Natural killer cell (primary cell): ENCODE results near the gene RAB9B. TPM values are rescaled to one million over a fixed set of nuclear protein-coding genes. Genes with fewer than 3 reads are reported as not detected.
"Not testable (repeated sequence)": the region's sequence is repeated elsewhere in the genome, so short reads cannot be mapped to it uniquely, and the experiment has no call there.

Experiments
- ATAC-seq, 3 donors: fragments of 150-1000 bp in 2 of 3; fragments of 200-7000 bp in 1 of 3; cut with Tn5 transposase; 1 replicate in 1 of 3; 2 replicates in 2 of 3; pipeline ENCODE4 v1.10.0; 2021; ENCODE audit warnings: mild to moderate bottlenecking in 2 of 3, moderate library complexity in 2 of 3
- DNase-seq, 2 donors: peaks; one replicate each; pipeline versions ENCODE4 v3.0.0 to v3.0.0-alpha.2; 2013 to 2021; ENCODE audit warnings: mixed read lengths in 1 of 2
- H3K27ac ChIP-seq: one replicate; pipeline ENCODE4 v1.5.1; 2013; ENCODE audit warnings: mild to moderate bottlenecking, low read length
- H3K27me3 ChIP-seq: one replicate; pipeline ENCODE4 v1.6.1; 2013; ENCODE audit warnings: low read length; ENCODE audit not compliant: control insufficient read depth, insufficient read depth
- H3K36me3 ChIP-seq: one replicate; pipeline ENCODE4 v1.6.1; 2013; ENCODE audit warnings: low read length; ENCODE audit not compliant: control insufficient read depth, insufficient read depth
- H3K4me1 ChIP-seq: one replicate; pipeline ENCODE4 v1.6.1; 2013; ENCODE audit warnings: low read length; ENCODE audit not compliant: control insufficient read depth, insufficient read depth
- H3K4me3 ChIP-seq: one replicate; pipeline ENCODE4 v1.5.1; 2013; ENCODE audit warnings: low read length
- H3K9me3 ChIP-seq: one replicate; pipeline ENCODE4 v1.6.1; 2013; ENCODE audit warnings: low read length; ENCODE audit not compliant: control insufficient read depth, insufficient read depth
- H3K27ac Mint-ChIP-seq, 2 donors: one replicate each; pipeline ENCODE4 v1.8.0; 2022; ENCODE audit warnings: mild to moderate bottlenecking in 2 of 2, mixed read lengths in 2 of 2, moderate library complexity in 1 of 2
- H3K27me3 Mint-ChIP-seq, 2 donors: one replicate each; pipeline ENCODE4 v1.8.0; 2022; ENCODE audit warnings: low read depth in 2 of 2, mixed read lengths in 2 of 2
- H3K36me3 Mint-ChIP-seq: one replicate; pipeline ENCODE4 v1.8.0; 2022; ENCODE audit warnings: mixed read lengths
- H3K4me1 Mint-ChIP-seq, 2 donors: one replicate each; pipeline ENCODE4 v1.8.0; 2022; ENCODE audit warnings: mixed read lengths in 2 of 2
- H3K4me3 Mint-ChIP-seq: one replicate; pipeline ENCODE4 v1.8.0; 2022; ENCODE audit warnings: mild to moderate bottlenecking, moderate library complexity, mixed read lengths
- H3K9me3 Mint-ChIP-seq, 2 donors: one replicate each; pipeline ENCODE4 v1.8.0; 2022; ENCODE audit warnings: mixed read lengths in 2 of 2
- WGBS: methylation state at CpG from one replicate; pipeline ENCODE4 v1.1.7; 2013; ENCODE audit warnings: missing lambda C conversion rate; ENCODE audit not compliant: insufficient coverage; 5-methylcytosine and 5-hydroxymethylcytosine counted together
- intact Hi-C: fragments of 100-400 bp; cut with micrococcal nuclease; formaldehyde crosslinking; loops from one replicate; pipeline ENCODE4 v1.14.2; 2022
- total RNA-seq, 4 donors: library from RNA; stranded (reverse); fragments of 120-200 nt in 1 of 4; gene quantifications; one replicate each; pipeline versions ENCODE4 v1.2.3 to v1.2.4, GENCODE V29; 2013 to 2022
- TF ChIP-seq, protein P1 (sequence below): fragments of 200-600 bp; IDR thresholded peaks from one replicate; pipeline ENCODE4 v1.8.0; 2022; ENCODE audit warnings: antibody characterized with exemption

The RAB9B gene
- total RNA-seq, 3 donors from 2014 or later (not counting 1 experiment from before 2014, with no cell fraction given) = 0.45 to 0.64 (median 0.50) TPM

DNA sequence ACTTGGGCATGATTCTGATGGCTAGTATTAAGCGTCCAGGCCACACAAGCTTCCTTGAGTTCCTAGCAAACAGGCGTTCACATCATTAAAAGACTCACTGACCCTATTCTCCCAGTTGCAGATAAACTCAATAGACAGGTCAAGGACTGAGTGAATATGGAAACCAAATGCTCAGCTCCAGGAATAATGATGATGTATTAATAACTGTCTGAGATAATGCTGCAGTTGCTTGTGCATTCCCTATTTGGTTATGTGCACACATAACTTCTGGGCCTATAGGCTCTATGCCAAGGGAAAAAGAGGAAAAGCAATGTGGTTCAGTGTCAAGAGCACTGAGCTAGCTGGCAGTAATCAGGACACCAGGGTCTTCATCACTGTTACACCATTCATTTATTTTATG lies 3.5 kb downstream of the RAB9B start:
- TF ChIP-seq, protein P1, sequence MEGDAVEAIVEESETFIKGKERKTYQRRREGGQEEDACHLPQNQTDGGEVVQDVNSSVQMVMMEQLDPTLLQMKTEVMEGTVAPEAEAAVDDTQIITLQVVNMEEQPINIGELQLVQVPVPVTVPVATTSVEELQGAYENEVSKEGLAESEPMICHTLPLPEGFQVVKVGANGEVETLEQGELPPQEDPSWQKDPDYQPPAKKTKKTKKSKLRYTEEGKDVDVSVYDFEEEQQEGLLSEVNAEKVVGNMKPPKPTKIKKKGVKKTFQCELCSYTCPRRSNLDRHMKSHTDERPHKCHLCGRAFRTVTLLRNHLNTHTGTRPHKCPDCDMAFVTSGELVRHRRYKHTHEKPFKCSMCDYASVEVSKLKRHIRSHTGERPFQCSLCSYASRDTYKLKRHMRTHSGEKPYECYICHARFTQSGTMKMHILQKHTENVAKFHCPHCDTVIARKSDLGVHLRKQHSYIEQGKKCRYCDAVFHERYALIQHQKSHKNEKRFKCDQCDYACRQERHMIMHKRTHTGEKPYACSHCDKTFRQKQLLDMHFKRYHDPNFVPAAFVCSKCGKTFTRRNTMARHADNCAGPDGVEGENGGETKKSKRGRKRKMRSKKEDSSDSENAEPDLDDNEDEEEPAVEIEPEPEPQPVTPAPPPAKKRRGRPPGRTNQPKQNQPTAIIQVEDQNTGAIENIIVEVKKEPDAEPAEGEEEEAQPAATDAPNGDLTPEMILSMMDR = no peak
- ATAC-seq (no peak), DNase-seq (no peak)
- Mint-ChIP-seq H3K9me3 (no peaks in the 10 kb centered on the region), H3K27ac (no peak overlapping the region), H3K27me3 (peaks cover 5 to 36% of the 10 kb centered on the region in 2 donors), H3K4me3 (no peak overlapping the region), H3K36me3 (no peaks in the 10 kb centered on the region), H3K4me1 (peaks cover 5 to 12% of the 10 kb centered on the region in 2 donors)
- intact Hi-C loops = no loop called here
- H3K27me3 ChIP-seq = no peaks in the 10 kb centered on the region
- no peaks in the 10 kb centered on the region for H3K36me3 ChIP-seq
- H3K27ac ChIP-seq = no peak overlapping the region
- no peak overlapping the region for H3K4me3 ChIP-seq
- H3K4me1 ChIP-seq = peaks cover 8% of the 10 kb centered on the region
- WGBS = 100% methylated on average over 1 of the region's 2 CpGs
- H3K9me3 ChIP-seq = no peaks in the 10 kb centered on the region

DNA sequence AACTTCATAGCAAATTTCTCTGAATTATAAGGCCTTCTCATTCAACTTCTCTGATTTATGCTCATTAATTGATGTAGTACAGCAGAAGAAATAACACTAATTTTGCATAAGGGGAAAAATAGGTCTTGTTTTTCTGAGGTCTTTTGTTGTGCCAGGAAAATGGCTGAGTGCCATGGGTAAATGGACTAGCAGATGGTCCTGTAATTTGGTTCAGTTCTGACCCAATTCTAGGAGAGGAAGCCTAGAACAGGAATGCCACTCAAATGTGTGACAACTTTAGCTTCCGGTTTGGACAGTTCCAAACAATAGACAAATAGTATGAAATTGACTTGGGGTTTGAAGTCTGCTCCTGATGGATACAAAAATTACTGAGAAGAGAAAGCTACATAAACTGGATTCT lies 6.2 kb downstream of the RAB9B start:
- Histone ChIP-seq H3K27me3 (no peaks in the 10 kb centered on the region), H3K4me1 (no peaks in the 10 kb centered on the region), H3K4me3 (no peak overlapping the region), H3K27ac (no peak overlapping the region), H3K36me3 (no peaks in the 10 kb centered on the region), H3K9me3 (no peaks in the 10 kb centered on the region)
- Mint-ChIP-seq H3K27me3 (peaks cover 0 to 17% of the 10 kb centered on the region in 2 donors), H3K27ac (no peak overlapping the region), H3K9me3 (no peaks in the 10 kb centered on the region), H3K36me3 (no peaks in the 10 kb centered on the region), H3K4me1 (no peaks in the 10 kb centered on the region), H3K4me3 (no peak overlapping the region)
- no peak for ATAC-seq
- WGBS = 92% methylated on average over 1 of the region's 1 CpG
- TF ChIP-seq, protein P1 = no peak
- intact Hi-C loops = no loop called here
- DNase-seq = no peak

DNA sequence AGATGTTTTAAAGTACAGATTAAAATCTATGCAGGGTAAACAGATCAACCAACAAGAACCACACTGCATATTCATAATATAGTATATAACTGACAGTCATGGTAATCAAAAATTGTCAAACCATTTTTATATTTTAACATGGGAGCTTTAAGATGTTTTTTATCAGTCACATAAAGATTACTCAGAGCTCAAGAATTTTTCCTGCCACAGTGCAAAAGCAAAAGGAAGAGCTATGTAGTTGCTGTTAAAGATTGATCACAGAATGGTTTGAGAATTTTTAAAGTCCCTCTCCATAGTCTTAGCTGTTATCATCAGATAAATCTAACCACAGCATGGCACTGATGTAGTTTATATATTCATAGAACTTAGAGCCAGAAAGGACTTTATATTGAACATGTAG lies 8.5 kb downstream of the RAB9B start:
- Mint-ChIP-seq H3K27ac (no peak overlapping the region), H3K36me3 (no peaks in the 10 kb centered on the region), H3K4me1 (no peaks in the 10 kb centered on the region), H3K27me3 (peaks cover 0 to 7% of the 10 kb centered on the region in 2 donors), H3K9me3 (no peaks in the 10 kb centered on the region), H3K4me3 (no peak overlapping the region)
- Histone ChIP-seq H3K4me3 (no peak overlapping the region), H3K27me3 (no peaks in the 10 kb centered on the region), H3K4me1 (no peaks in the 10 kb centered on the region), H3K27ac (no peak overlapping the region), H3K36me3 (no peaks in the 10 kb centered on the region), H3K9me3 (no peaks in the 10 kb centered on the region)
- intact Hi-C loops = no loop called here
- TF ChIP-seq, protein P1 = no peak
- ATAC-seq = no peak
- DNase-seq = no peak

DNA sequence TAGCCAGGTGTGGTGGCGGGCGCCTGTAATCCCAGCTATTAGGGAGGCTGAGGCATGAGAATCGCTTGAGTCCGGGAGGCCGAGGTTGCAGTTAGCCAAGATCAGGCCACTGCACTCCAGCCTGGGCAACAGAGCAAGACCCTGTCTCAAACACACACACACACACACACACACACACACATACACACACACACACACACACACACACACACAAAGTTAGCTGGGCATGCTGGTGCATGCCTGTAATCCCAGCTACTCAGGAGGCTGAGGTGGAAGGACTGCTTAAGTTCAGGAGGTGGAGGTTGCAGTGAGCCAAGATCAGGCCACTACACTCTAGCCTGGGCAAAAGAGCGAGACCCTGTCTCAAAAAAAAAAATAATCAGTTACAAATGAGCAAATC lies 11.3 kb downstream of the RAB9B start:
- H3K4me3 ChIP-seq, H3K4me1 Mint-ChIP-seq, H3K4me1 ChIP-seq, H3K27ac Mint-ChIP-seq, H3K9me3 ChIP-seq, ATAC-seq, H3K9me3 Mint-ChIP-seq, DNase-seq, H3K27ac ChIP-seq, H3K36me3 Mint-ChIP-seq, H3K4me3 Mint-ChIP-seq, intact Hi-C loops, H3K27me3 ChIP-seq, H3K36me3 ChIP-seq: not testable (repeated sequence)
- WGBS = 97% methylated on average over 5 of the region's 6 CpGs
- H3K27me3 Mint-ChIP-seq = peaks cover 0 to 10% of the 10 kb centered on the region in 2 donors
